Activated naive CD8-positive, alpha-beta T cell treated with anti-CD3 and anti-CD28 coated beads, Interleukin-2, amount 10 ng/mL, durations not matched to agents 7 days and 5 days (primary cell): ENCODE results near the gene ATP5F1D. TPM values are rescaled to one million over a fixed set of nuclear protein-coding genes. Genes with fewer than 3 reads are reported as not detected.

Source experiments
- ATAC-seq: fragments of 150-1000 bp; cut with Tn5 transposase; one replicate; pipeline ENCODE4 v1.10.0; 2021; ENCODE audit warnings: low read depth, moderate library complexity
- POLR2A ChIA-PET: fragments of 350-600 bp; sonication (Branson Sonifier 250); formaldehyde crosslinking; loops from one replicate; lab custom pipeline; 2021; ENCODE audit warnings: antibody characterized with exemption; lab: Charles Lee
- DNase-seq: peaks from one replicate; pipeline ENCODE4 v3.0.0; 2021
- H3K27ac Mint-ChIP-seq: one replicate; pipeline ENCODE4 v1.8.0; 2022; ENCODE audit warnings: mild to moderate bottlenecking, mixed read lengths
- H3K27me3 Mint-ChIP-seq: one replicate; pipeline ENCODE4 v1.8.0; 2022; ENCODE audit warnings: mild to moderate bottlenecking, moderate library complexity, mixed read lengths
- H3K36me3 Mint-ChIP-seq: one replicate; pipeline ENCODE4 v1.8.0; 2021; ENCODE audit warnings: mild to moderate bottlenecking, mixed read lengths
- H3K4me1 Mint-ChIP-seq: one replicate; pipeline ENCODE4 v1.8.0; 2021; ENCODE audit warnings: mixed read lengths
- H3K4me3 Mint-ChIP-seq: one replicate; pipeline ENCODE4 v1.8.0; 2022; ENCODE audit warnings: mild to moderate bottlenecking, moderate library complexity, mixed read lengths
- H3K9me3 Mint-ChIP-seq: one replicate; pipeline ENCODE4 v1.8.0; 2021; ENCODE audit warnings: mixed read lengths
- total RNA-seq, 2 experiments: library from RNA; stranded (reverse); gene quantifications; one replicate each; pipeline ENCODE4 v1.2.3, GENCODE V29; 2021

Gene ATP5F1D
- total RNA-seq, 2 experiments from 2014 or later, result 157 to 161 TPM

GRCh38 chr19:1224847-1225246 lies 16.7 kb upstream of the ATP5F1D start:
- Mint-ChIP-seq H3K27me3 (no peaks in the 10 kb centered on the region), H3K36me3 (peaks cover 2% of the 10 kb centered on the region), H3K4me3 (no peak overlapping the region), H3K4me1 (no peaks in the 10 kb centered on the region), H3K9me3 (no peaks in the 10 kb centered on the region), H3K27ac (no peak overlapping the region)
- no peak for DNase-seq
- ATAC-seq, result no peak
- POLR2A ChIA-PET, result no interaction called here

GRCh38 chr19:1225440-1226226 lies 15.9 kb upstream of the ATP5F1D start:
- Mint-ChIP-seq H3K27ac (no peak overlapping the region), H3K9me3 (no peaks in the 10 kb centered on the region), H3K27me3 (no peaks in the 10 kb centered on the region), H3K4me1 (no peaks in the 10 kb centered on the region), H3K4me3 (no peak overlapping the region), H3K36me3 (peaks cover 2% of the 10 kb centered on the region)
- ATAC-seq (no peak), DNase-seq (no peak)
- POLR2A ChIA-PET, result no interaction called here

GRCh38 chr19:1226227-1226518 lies 15.4 kb upstream of the ATP5F1D start:
- no peak for ATAC-seq
- no peak overlapping the region for H3K4me3 Mint-ChIP-seq
- no peaks in the 10 kb centered on the region for H3K4me1 Mint-ChIP-seq
- DNase-seq, result no peak
- H3K9me3 Mint-ChIP-seq, result no peaks in the 10 kb centered on the region
- no peaks in the 10 kb centered on the region for H3K27me3 Mint-ChIP-seq
- POLR2A ChIA-PET, result no interaction called here
- peaks cover 2% of the 10 kb centered on the region for H3K36me3 Mint-ChIP-seq
- no peak overlapping the region for H3K27ac Mint-ChIP-seq

GRCh38 chr19:1226522-1227303 lies 14.8 kb upstream of the ATP5F1D start:
- DNase-seq, result no peak
- Mint-ChIP-seq H3K4me3 (no peak overlapping the region), H3K27me3 (no peaks in the 10 kb centered on the region), H3K27ac (no peak overlapping the region), H3K9me3 (no peaks in the 10 kb centered on the region), H3K36me3 (peaks cover 2% of the 10 kb centered on the region), H3K4me1 (no peaks in the 10 kb centered on the region)
- no peak for ATAC-seq
- POLR2A ChIA-PET, result no interaction called here

- H3K4me1 Mint-ChIP-seq, result no peaks in the 10 kb centered on the region
- POLR2A ChIA-PET, result interaction anchor here (0.6 kb wide), 1 partner anchor 123 kb away, joined by 3 read pairs; no protein-coding TSS in a partner anchor
- no peaks in the 10 kb centered on the region for H3K9me3 Mint-ChIP-seq
- DNase-seq (no peak), ATAC-seq (no peak)
- H3K27ac Mint-ChIP-seq, result no peak overlapping the region
- no peak overlapping the region for H3K4me3 Mint-ChIP-seq
- H3K36me3 Mint-ChIP-seq, result peaks cover 2% of the 10 kb centered on the region
- no peaks in the 10 kb centered on the region for H3K27me3 Mint-ChIP-seq
Observed at GRCh38 chr19:1227304-1228054, 14.1 kb upstream of the ATP5F1D start.

- H3K4me3 Mint-ChIP-seq, result no peak overlapping the region
Observed at GRCh38 chr19:1228161-1228957, 13.2 kb upstream of the ATP5F1D start.

GRCh38 chr19:1229056-1229923 lies 12.3 kb upstream of the ATP5F1D start:
- H3K36me3 Mint-ChIP-seq, result peaks cover 2% of the 10 kb centered on the region
- no peak for ATAC-seq
- H3K4me1 Mint-ChIP-seq, result no peaks in the 10 kb centered on the region
- POLR2A ChIA-PET, result no interaction called here
- DNase-seq, result no peak
- H3K4me3 Mint-ChIP-seq, result no peak overlapping the region
- H3K27me3 Mint-ChIP-seq, result no peaks in the 10 kb centered on the region
- H3K27ac Mint-ChIP-seq, result no peak overlapping the region
- no peaks in the 10 kb centered on the region for H3K9me3 Mint-ChIP-seq

More at GRCh38 chr19:1228161-1228957, 13.2 kb upstream of the ATP5F1D start:
- POLR2A ChIA-PET, result interaction anchor here (0.6 kb wide), 1 partner anchor 124 kb away, joined by 3 read pairs; no protein-coding TSS in a partner anchor
- ATAC-seq (no peak), DNase-seq (no peak)
- Mint-ChIP-seq H3K36me3 (peaks cover 2% of the 10 kb centered on the region), H3K27ac (no peak overlapping the region), H3K27me3 (no peaks in the 10 kb centered on the region), H3K4me1 (no peaks in the 10 kb centered on the region), H3K9me3 (no peaks in the 10 kb centered on the region)

GRCh38 chr19:1229924-1230782 lies 11.4 kb upstream of the ATP5F1D start:
- no peak overlapping the region for H3K4me3 Mint-ChIP-seq
- H3K27me3 Mint-ChIP-seq, result no peaks in the 10 kb centered on the region

GRCh38 chr19:1230783-1231489 lies 10.6 kb upstream of the ATP5F1D start:
- H3K4me1 Mint-ChIP-seq, result no peaks in the 10 kb centered on the region
- no peak for DNase-seq
- no peak overlapping the region for H3K4me3 Mint-ChIP-seq
- H3K27me3 Mint-ChIP-seq, result peaks cover 1% of the 10 kb centered on the region
- no peak overlapping the region for H3K27ac Mint-ChIP-seq
- H3K9me3 Mint-ChIP-seq, result no peaks in the 10 kb centered on the region
- peaks cover 2% of the 10 kb centered on the region for H3K36me3 Mint-ChIP-seq
- POLR2A ChIA-PET, result no interaction called here
- ATAC-seq, result no peak

More at GRCh38 chr19:1229924-1230782, 11.4 kb upstream of the ATP5F1D start:
- POLR2A ChIA-PET, result no interaction called here
- Mint-ChIP-seq H3K4me1 (no peaks in the 10 kb centered on the region), H3K27ac (no peak overlapping the region), H3K36me3 (peaks cover 2% of the 10 kb centered on the region), H3K9me3 (no peaks in the 10 kb centered on the region)
- DNase-seq (no peak), ATAC-seq (no peak)

GRCh38 chr19:1231729-1232637 lies 9.6 kb upstream of the ATP5F1D start:
- ATAC-seq, result no peak
- Mint-ChIP-seq H3K4me3 (no peak overlapping the region), H3K9me3 (no peaks in the 10 kb centered on the region), H3K4me1 (no peaks in the 10 kb centered on the region), H3K27ac (no peak overlapping the region), H3K27me3 (peaks cover 4% of the 10 kb centered on the region), H3K36me3 (peaks cover 2% of the 10 kb centered on the region)
- POLR2A ChIA-PET, result interaction anchor here (0.6 kb wide), 1 partner anchor 55 kb away, joined by 3 read pairs; no protein-coding TSS in a partner anchor
- no peak for DNase-seq
